ENCODE data around the gene GMDS.

Gene GMDS

GRCh38 chr6:2231438-2231837 is 14.0 kb downstream of the GMDS start:
- DNase-seq = no peak
- Histone ChIP-seq H2BK5ac (ENCODE audit: low read depth, low read length, poor library complexity, severe bottlenecking) (no peak overlapping the region), H2BK12ac (ENCODE audit: low read length in 2 of 2) (no peak overlapping the region), H3K4ac (ENCODE audit: low read depth in 1 of 2, low read length in 2 of 2) (no peak overlapping the region), H3K79me1 (replicated peaks; ENCODE audit: low read length, poor library complexity, severe bottlenecking) (peaks cover 34% of the 10 kb centered on the region), H3K4me2 (ENCODE audit: low read length, poor library complexity, severe bottlenecking) (no peak overlapping the region), H3K4me3 (ENCODE audit: insufficient read depth in 1 of 2, low read depth in 1 of 2, low read length in 2 of 2) (no peak overlapping the region), H4K8ac (ENCODE audit: low read length) (no peak overlapping the region), H4K91ac (ENCODE audit: low read length) (no peak overlapping the region), H3K9me3 (ENCODE audit: control insufficient read depth, low read length) (no peaks in the 10 kb centered on the region), H3K14ac (ENCODE audit: low read length in 2 of 2) (no peak overlapping the region), H3K18ac (ENCODE audit: low read depth in 1 of 2, low read length in 2 of 2) (no peak overlapping the region), H2BK15ac (ENCODE audit: low read depth, poor library complexity, severe bottlenecking) (no peak overlapping the region), H3K23ac (ENCODE audit: low read length in 2 of 2) (no peak overlapping the region), H3K36me3 (ENCODE audit: control insufficient read depth in 1 of 2, insufficient read depth in 2 of 2, low read depth in 1 of 2, low read length in 2 of 2) (no peaks in the 10 kb centered on the region), H3K4me1 (ENCODE audit: control insufficient read depth, insufficient read depth, low read depth, low read length) (peaks cover 6% of the 10 kb centered on the region), H3K9ac (ENCODE audit: low read length) (no peak overlapping the region), H2AFZ (ENCODE audit: low read depth, low read length) (no peak overlapping the region), H2AK5ac (ENCODE audit: low read length, severe bottlenecking) (peak overlapping the region; percentile 57), H3K27ac (ENCODE audit: low read length, poor library complexity, severe bottlenecking) (peak overlapping the region; percentile 1), H2BK120ac (ENCODE audit: low read depth, low read length) (no peak overlapping the region), H3K27me3 (ENCODE audit: control insufficient read depth in 1 of 2, insufficient read depth in 1 of 2, low read length in 2 of 2) (no peaks in the 10 kb centered on the region)
- 89% methylated on average over 3 of the region's 4 CpGs for WGBS

- H4K8ac ChIP-seq (ENCODE audit: low read length) = no peak overlapping the region
- H3K4me1 ChIP-seq (ENCODE audit: control insufficient read depth, insufficient read depth, low read depth, low read length) = peaks cover 6% of the 10 kb centered on the region
- H3K27me3 ChIP-seq (ENCODE audit: control insufficient read depth in 1 of 2, insufficient read depth in 1 of 2, low read length in 2 of 2) = no peaks in the 10 kb centered on the region
- no peak overlapping the region for H3K18ac ChIP-seq (ENCODE audit: low read depth in 1 of 2, low read length in 2 of 2)
- H3K14ac ChIP-seq (ENCODE audit: low read length in 2 of 2) = no peak overlapping the region
- H2AK5ac ChIP-seq (ENCODE audit: low read length, severe bottlenecking) = peak overlapping the region; percentile 57
- no peak overlapping the region for H4K91ac ChIP-seq (ENCODE audit: low read length)
- no peak overlapping the region for H3K4ac ChIP-seq (ENCODE audit: low read depth in 1 of 2, low read length in 2 of 2)
- no peak overlapping the region for H3K4me3 ChIP-seq (ENCODE audit: insufficient read depth in 1 of 2, low read depth in 1 of 2, low read length in 2 of 2)
- no peak overlapping the region for H2BK12ac ChIP-seq (ENCODE audit: low read length in 2 of 2)
- H2BK120ac ChIP-seq (ENCODE audit: low read depth, low read length) = no peak overlapping the region
- H3K4me2 ChIP-seq (ENCODE audit: low read length, poor library complexity, severe bottlenecking) = no peak overlapping the region
- no peaks in the 10 kb centered on the region for H3K36me3 ChIP-seq (ENCODE audit: control insufficient read depth in 1 of 2, insufficient read depth in 2 of 2, low read depth in 1 of 2, low read length in 2 of 2)
- no peak overlapping the region for H3K23ac ChIP-seq (ENCODE audit: low read length in 2 of 2)
- no peak overlapping the region for H2BK5ac ChIP-seq (ENCODE audit: low read depth, low read length, poor library complexity, severe bottlenecking)
- H3K9me3 ChIP-seq (ENCODE audit: control insufficient read depth, low read length) = no peaks in the 10 kb centered on the region
- no peak overlapping the region for H3K9ac ChIP-seq (ENCODE audit: low read length)
- peaks cover 31% of the 10 kb centered on the region for H3K79me1 ChIP-seq (replicated peaks; ENCODE audit: low read length, poor library complexity, severe bottlenecking)
- no peak for DNase-seq
- peak overlapping the region; percentile 1 for H3K27ac ChIP-seq (ENCODE audit: low read length, poor library complexity, severe bottlenecking)
- no CpG with 5 or more reads among the region's 2 CpGs for WGBS
- no peak overlapping the region for H2AFZ ChIP-seq (ENCODE audit: low read depth, low read length)
- H2BK15ac ChIP-seq (ENCODE audit: low read depth, poor library complexity, severe bottlenecking) = no peak overlapping the region
Observed at GRCh38 chr6:2230659-2231277, 14.6 kb downstream of the GMDS start.

GRCh38 chr6:2229742-2230141 is 15.7 kb downstream of the GMDS start:
- H2AK5ac ChIP-seq (ENCODE audit: low read length, severe bottlenecking) = no peak overlapping the region
- no peak overlapping the region for H2BK120ac ChIP-seq (ENCODE audit: low read depth, low read length)
- no peaks in the 10 kb centered on the region for H3K27me3 ChIP-seq (ENCODE audit: control insufficient read depth in 1 of 2, insufficient read depth in 1 of 2, low read length in 2 of 2)
- H3K4ac ChIP-seq (ENCODE audit: low read depth in 1 of 2, low read length in 2 of 2) = no peak overlapping the region
- H3K4me1 ChIP-seq (ENCODE audit: control insufficient read depth, insufficient read depth, low read depth, low read length) = peaks cover 7% of the 10 kb centered on the region
- H3K27ac ChIP-seq (ENCODE audit: low read length, poor library complexity, severe bottlenecking) = no peak overlapping the region
- no peak overlapping the region for H3K4me3 ChIP-seq (ENCODE audit: insufficient read depth in 1 of 2, low read depth in 1 of 2, low read length in 2 of 2)
- H4K91ac ChIP-seq (ENCODE audit: low read length) = no peak overlapping the region
- H3K4me2 ChIP-seq (ENCODE audit: low read length, poor library complexity, severe bottlenecking) = no peak overlapping the region
- H3K9ac ChIP-seq (ENCODE audit: low read length) = no peak overlapping the region
- H3K9me3 ChIP-seq (ENCODE audit: control insufficient read depth, low read length) = no peaks in the 10 kb centered on the region
- H2BK15ac ChIP-seq (ENCODE audit: low read depth, poor library complexity, severe bottlenecking) = no peak overlapping the region
- no peak overlapping the region for H2BK12ac ChIP-seq (ENCODE audit: low read length in 2 of 2)
- no peak overlapping the region for H4K8ac ChIP-seq (ENCODE audit: low read length)
- H3K18ac ChIP-seq (ENCODE audit: low read depth in 1 of 2, low read length in 2 of 2) = no peak overlapping the region
- H3K79me1 ChIP-seq (replicated peaks; ENCODE audit: low read length, poor library complexity, severe bottlenecking) = peaks cover 34% of the 10 kb centered on the region
- H2AFZ ChIP-seq (ENCODE audit: low read depth, low read length) = no peak overlapping the region
- no peak for DNase-seq
- H3K23ac ChIP-seq (ENCODE audit: low read length in 2 of 2) = no peak overlapping the region
- no peaks in the 10 kb centered on the region for H3K36me3 ChIP-seq (ENCODE audit: control insufficient read depth in 1 of 2, insufficient read depth in 2 of 2, low read depth in 1 of 2, low read length in 2 of 2)
- no peak overlapping the region for H2BK5ac ChIP-seq (ENCODE audit: low read depth, low read length, poor library complexity, severe bottlenecking)
- 86% methylated on average over 4 of the region's 4 CpGs for WGBS
- H3K14ac ChIP-seq (ENCODE audit: low read length in 2 of 2) = no peak overlapping the region

- Histone ChIP-seq H3K27me3 (ENCODE audit: control insufficient read depth in 1 of 2, insufficient read depth in 1 of 2, low read length in 2 of 2) (no peaks in the 10 kb centered on the region), H3K4me1 (ENCODE audit: control insufficient read depth, insufficient read depth, low read depth, low read length) (peaks cover 7% of the 10 kb centered on the region), H3K9me3 (ENCODE audit: control insufficient read depth, low read length) (no peaks in the 10 kb centered on the region), H4K8ac (ENCODE audit: low read length) (no peak overlapping the region), H3K4me3 (ENCODE audit: insufficient read depth in 1 of 2, low read depth in 1 of 2, low read length in 2 of 2) (no peak overlapping the region), H2BK120ac (ENCODE audit: low read depth, low read length) (no peak overlapping the region), H3K36me3 (ENCODE audit: control insufficient read depth in 1 of 2, insufficient read depth in 2 of 2, low read depth in 1 of 2, low read length in 2 of 2) (no peaks in the 10 kb centered on the region), H3K27ac (ENCODE audit: low read length, poor library complexity, severe bottlenecking) (no peak overlapping the region), H3K79me1 (replicated peaks; ENCODE audit: low read length, poor library complexity, severe bottlenecking) (peaks cover 34% of the 10 kb centered on the region), H3K4me2 (ENCODE audit: low read length, poor library complexity, severe bottlenecking) (no peak overlapping the region), H4K91ac (ENCODE audit: low read length) (no peak overlapping the region), H2AK5ac (ENCODE audit: low read length, severe bottlenecking) (no peak overlapping the region), H3K23ac (ENCODE audit: low read length in 2 of 2) (no peak overlapping the region), H3K18ac (ENCODE audit: low read depth in 1 of 2, low read length in 2 of 2) (no peak overlapping the region), H2BK12ac (ENCODE audit: low read length in 2 of 2) (no peak overlapping the region), H3K4ac (ENCODE audit: low read depth in 1 of 2, low read length in 2 of 2) (no peak overlapping the region), H2BK15ac (ENCODE audit: low read depth, poor library complexity, severe bottlenecking) (no peak overlapping the region), H3K9ac (ENCODE audit: low read length) (no peak overlapping the region), H2BK5ac (ENCODE audit: low read depth, low read length, poor library complexity, severe bottlenecking) (no peak overlapping the region), H3K14ac (ENCODE audit: low read length in 2 of 2) (no peak overlapping the region), H2AFZ (ENCODE audit: low read depth, low read length) (no peak overlapping the region)
- WGBS = 70% methylated on average over 4 of the region's 4 CpGs
- no peak for DNase-seq
Observed at GRCh38 chr6:2229039-2229438, 16.4 kb downstream of the GMDS start.

Data from mesenchymal stem cell (in vitro differentiated cells and primary cell).